Endothelial cell of umbilical vein (primary cell): ENCODE data around the gene OSTM1. TPM values are rescaled to one million over a fixed set of nuclear protein-coding genes. Genes with fewer than 3 reads are reported as not detected.

Experiments
- BruUV-seq: library from RNA; stranded (reverse); fragments of 400-500 nt; replicated peaks from 2 replicates; lab custom pipeline; 2021; lab: Mats Ljungman, UMichigan
- CTCF ChIA-PET: fragments of 300-600, 350-600 bp; sonication (Branson Sonifier 250); formaldehyde crosslinking; loops from one replicate; lab custom pipeline; 2021; ENCODE audit warnings: antibody characterized with exemption, inconsistent platforms; lab: Charles Lee
- POLR2A ChIA-PET: fragments of 300-600, 350-600 bp; sonication (Branson Sonifier 250); formaldehyde crosslinking; loops from one replicate; lab custom pipeline; 2021; ENCODE audit warnings: antibody characterized with exemption, inconsistent platforms; lab: Charles Lee
- DNase-seq: peaks from one replicate; pipeline ENCODE4 v3.0.0-alpha.2; 2011; ENCODE audit warnings: low read depth, low spot score
- FAIRE-seq: peaks from 2 replicates; lab custom pipeline; 2011; peaks lifted over from hg19 to GRCh38; lab: Jason Lieb, UNC
- H2AFZ ChIP-seq: 2 replicates; pipeline ENCODE4 v1.6.0; 2012; ENCODE audit warnings: low read depth, low read length, control low read depth, inconsistent platforms
- H3K27ac ChIP-seq: 2 replicates; pipeline ENCODE4 v1.5.1; 2011; ENCODE audit warnings: low read depth, mild to moderate bottlenecking, control low read depth, low read length, moderate library complexity; ENCODE audit not compliant: insufficient read depth
- H3K27me3 ChIP-seq, 2 experiments: 2 replicates each; pipeline versions ENCODE4 v1.6.0 to v1.6.1; 2011; ENCODE audit warnings: low read length in 2 of 2, mixed read lengths in 1 of 2; ENCODE audit not compliant: control insufficient read depth in 2 of 2, insufficient read depth in 2 of 2
- H3K36me3 ChIP-seq, 2 experiments: 2 replicates in 1 of 2; 3 replicates in 1 of 2; pipeline ENCODE4 v1.5.1; 2011; ENCODE audit warnings: low read length in 2 of 2, mild to moderate bottlenecking in 1 of 2, moderate library complexity in 1 of 2; ENCODE audit not compliant: control insufficient read depth in 2 of 2, insufficient read depth in 2 of 2; ENCODE audit errors: extremely low read depth in 1 of 2
- H3K4me1 ChIP-seq: 3 replicates; pipeline ENCODE4 v1.5.1; 2011; ENCODE audit warnings: mild to moderate bottlenecking, low read length; ENCODE audit not compliant: control insufficient read depth, insufficient read depth; ENCODE audit errors: extremely low read depth
- H3K4me2 ChIP-seq: 2 replicates; pipeline ENCODE4 v1.6.1; 2011; ENCODE audit warnings: low read length, control low read depth, mixed read lengths; ENCODE audit not compliant: insufficient read depth
- H3K4me3 ChIP-seq, 3 experiments: fragments of 200-600 bp in 1 of 3; sonication (generic), shearing (Covaris generic) in 1 of 3; replicated peaks in 1 of 3; 2 replicates each; pipeline ENCODE4 v1.5.1; 2011 to 2016; ENCODE audit warnings: control low read depth in 3 of 3, low read length in 3 of 3, mild to moderate bottlenecking in 2 of 3, inconsistent platforms in 1 of 3, low read depth in 1 of 3, moderate library complexity in 1 of 3; ENCODE audit not compliant: insufficient read depth in 1 of 3
- H3K79me2 ChIP-seq: 2 replicates; pipeline ENCODE4 v1.6.0; 2012; ENCODE audit warnings: low read length, inconsistent platforms; ENCODE audit not compliant: control insufficient read depth, insufficient read depth
- H3K9ac ChIP-seq: replicated peaks from 2 replicates; pipeline ENCODE3; 2011; ENCODE audit warnings: low read length, control low read depth; ENCODE audit not compliant: insufficient read depth; ENCODE audit errors: extremely low read depth
- H3K9me1 ChIP-seq: replicated peaks from 3 replicates; pipeline ENCODE4 v1.6.0; 2011; ENCODE audit warnings: mild to moderate bottlenecking, low read length; ENCODE audit not compliant: control insufficient read depth, insufficient read depth; ENCODE audit errors: extremely low read depth
- H3K9me3 ChIP-seq: replicated peaks from 2 replicates; pipeline ENCODE4 v1.5.1; 2012; ENCODE audit warnings: low read length, inconsistent platforms; ENCODE audit not compliant: control insufficient read depth, insufficient read depth
- H4K20me1 ChIP-seq: replicated peaks from 2 replicates; pipeline ENCODE3; 2011; ENCODE audit warnings: mild to moderate bottlenecking, low read length; ENCODE audit not compliant: control insufficient read depth, insufficient read depth; ENCODE audit errors: extremely low read depth
- EZH2 ChIP-seq: IDR thresholded peaks from 2 replicates; pipeline ENCODE4 v1.6.1; 2012; ENCODE audit warnings: borderline replicate concordance, low read depth, mild to moderate bottlenecking, moderate library complexity, low read length, inconsistent platforms; ENCODE audit not compliant: severe bottlenecking
- FOS ChIP-seq: IDR thresholded peaks from 2 replicates; pipeline ENCODE4 v1.6.1; 2011; ENCODE audit warnings: mild to moderate bottlenecking, low read length, moderate library complexity, borderline replicate concordance; ENCODE audit not compliant: insufficient read depth
- GATA2 ChIP-seq: IDR thresholded peaks from 2 replicates; pipeline ENCODE4 v1.7.0; 2011; ENCODE audit warnings: low read depth, mild to moderate bottlenecking, moderate library complexity, mixed read lengths, low read length; ENCODE audit not compliant: insufficient read length, insufficient read depth
- JUN ChIP-seq: IDR thresholded peaks from 2 replicates; pipeline ENCODE4 v1.6.1; 2011; ENCODE audit warnings: borderline replicate concordance, low read depth; ENCODE audit not compliant: insufficient read length, insufficient read depth
- MYC ChIP-seq: IDR thresholded peaks from one replicate; pipeline ENCODE4 v1.6.1; 2011; ENCODE audit warnings: mild to moderate bottlenecking, low read depth, low read length
- POLR2A ChIP-seq: IDR thresholded peaks from 2 replicates; pipeline ENCODE4 v1.6.1; 2012; ENCODE audit warnings: low read depth, mild to moderate bottlenecking, control low read depth, low read length
- POLR2AphosphoS5 ChIP-seq: IDR thresholded peaks from 2 replicates; pipeline ENCODE4 v1.6.1; 2012; ENCODE audit warnings: low read depth, mild to moderate bottlenecking, control low read depth, low read length, moderate library complexity; ENCODE audit not compliant: insufficient read depth
- dilution Hi-C: fragments of 300-500 bp; cut with MboI; formaldehyde crosslinking; loops from one replicate; pipeline ENCODE4 v1.15.0; 2019; ENCODE audit warnings: low sequenced_read_pairs; ENCODE audit not compliant: extremely low pct_ligation_motif_present
- intact Hi-C: fragments of 100-400 bp; cut with micrococcal nuclease; formaldehyde crosslinking; loops from one replicate; pipeline ENCODE4 v1.10.0; 2022
- polyA plus RNA-seq, 4 experiments: library from polyadenylated mRNA; depleted of rRNA in 3 of 4; stranded (reverse) in 3 of 4; unstranded in 1 of 4; fragments of >200 nt; gene quantifications; 2 replicates each; pipeline versions ENCODE4 v1.2.1 to v1.2.3, GENCODE V29; 2011 to 2012; ENCODE audit warnings: missing spikeins in 1 of 4
- total RNA-seq: library from RNA; stranded (reverse); gene quantifications from 2 replicates; pipeline ENCODE4 v1.2.3, GENCODE V29; 2021
- TF ChIP-seq, protein P1 (sequence below), 2 donors: IDR thresholded peaks; 1 replicate in 1 of 2; 2 replicates in 1 of 2; pipeline ENCODE4 v1.5.1; 2011; ENCODE audit warnings: low read length in 2 of 2, mild to moderate bottlenecking in 2 of 2, moderate library complexity in 2 of 2, control low read depth in 1 of 2, inconsistent platforms in 1 of 2, low read depth in 1 of 2; ENCODE audit not compliant: insufficient read depth in 1 of 2; ENCODE audit errors: extremely low read depth in 1 of 2
- TF ChIP-seq, protein P2 (sequence below): IDR thresholded peaks from 2 replicates; pipeline ENCODE4 v1.6.1; 2011; ENCODE audit not compliant: insufficient read depth, insufficient read length

Gene OSTM1
- total and polyA plus RNA-seq, 2 donors (not counting 3 experiments of a cell fraction or from before 2014, with no cell fraction given) = 23.1 to 26.4 TPM

DNA sequence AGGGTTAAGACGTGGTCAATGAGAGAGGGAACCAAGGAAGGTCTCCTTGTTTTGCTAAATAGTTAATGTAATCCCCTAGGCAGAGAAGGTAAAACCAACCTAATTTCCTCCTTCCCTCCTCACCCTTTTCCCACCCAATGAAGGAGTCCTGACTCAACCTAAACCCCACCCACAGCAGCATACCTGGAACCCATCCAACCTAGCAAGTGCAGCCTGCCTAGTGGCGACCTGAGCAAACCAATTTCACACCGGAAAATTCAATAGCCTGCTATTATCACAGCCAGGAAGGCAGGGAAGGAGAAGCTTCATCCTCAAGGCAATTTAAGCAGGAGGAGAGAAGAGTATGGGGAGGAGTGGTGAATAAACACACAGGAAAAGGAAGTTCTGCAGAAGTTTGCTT, 46.9 kb downstream of the OSTM1 start:
- no peak for FAIRE-seq
- POLR2A ChIA-PET = no interaction called here
- Histone ChIP-seq H3K36me3 (no peaks in the 10 kb centered on the region), H3K27me3 (peaks cover 0 to 2% of the 10 kb centered on the region in 2 experiments), H4K20me1 (no peaks in the 10 kb centered on the region), H3K9me3 (no peaks in the 10 kb centered on the region), H3K79me2 (no peaks in the 10 kb centered on the region), H3K4me1 (no peaks in the 10 kb centered on the region), H3K4me2 (no peak overlapping the region), H3K4me3 (no peak overlapping the region), H3K27ac (no peak overlapping the region), H3K9ac (no peak overlapping the region), H2AFZ (no peak overlapping the region), H3K9me1 (no peaks in the 10 kb centered on the region)
- TF ChIP-seq GATA2 (no peak), FOS (no peak), POLR2A (no peak), EZH2 (no peak), MYC (no peak), JUN (no peak), POLR2AphosphoS5 (no peak)
- TF ChIP-seq, protein P1, sequence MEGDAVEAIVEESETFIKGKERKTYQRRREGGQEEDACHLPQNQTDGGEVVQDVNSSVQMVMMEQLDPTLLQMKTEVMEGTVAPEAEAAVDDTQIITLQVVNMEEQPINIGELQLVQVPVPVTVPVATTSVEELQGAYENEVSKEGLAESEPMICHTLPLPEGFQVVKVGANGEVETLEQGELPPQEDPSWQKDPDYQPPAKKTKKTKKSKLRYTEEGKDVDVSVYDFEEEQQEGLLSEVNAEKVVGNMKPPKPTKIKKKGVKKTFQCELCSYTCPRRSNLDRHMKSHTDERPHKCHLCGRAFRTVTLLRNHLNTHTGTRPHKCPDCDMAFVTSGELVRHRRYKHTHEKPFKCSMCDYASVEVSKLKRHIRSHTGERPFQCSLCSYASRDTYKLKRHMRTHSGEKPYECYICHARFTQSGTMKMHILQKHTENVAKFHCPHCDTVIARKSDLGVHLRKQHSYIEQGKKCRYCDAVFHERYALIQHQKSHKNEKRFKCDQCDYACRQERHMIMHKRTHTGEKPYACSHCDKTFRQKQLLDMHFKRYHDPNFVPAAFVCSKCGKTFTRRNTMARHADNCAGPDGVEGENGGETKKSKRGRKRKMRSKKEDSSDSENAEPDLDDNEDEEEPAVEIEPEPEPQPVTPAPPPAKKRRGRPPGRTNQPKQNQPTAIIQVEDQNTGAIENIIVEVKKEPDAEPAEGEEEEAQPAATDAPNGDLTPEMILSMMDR (IDR thresholded peaks at IDR 0.05; ENCODE audit: extremely low read depth in 1 of 2, insufficient read depth in 1 of 2, low read depth in 1 of 2, low read length in 2 of 2) = no peak
- TF ChIP-seq, protein P2, sequence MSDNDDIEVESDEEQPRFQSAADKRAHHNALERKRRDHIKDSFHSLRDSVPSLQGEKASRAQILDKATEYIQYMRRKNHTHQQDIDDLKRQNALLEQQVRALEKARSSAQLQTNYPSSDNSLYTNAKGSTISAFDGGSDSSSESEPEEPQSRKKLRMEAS = no peak
- BruUV-seq = no TSS peak
- DNase-seq = no peak
- intact Hi-C loops = no loop called here
- dilution Hi-C loops = no loop called here
- CTCF ChIA-PET = no interaction called here
